Stimulated activated CD8-positive, alpha-beta memory T cell treated with anti-CD3 and anti-CD28 coated beads, Interleukin-4, amount 100 ng/mL, for 1 hour (primary cell): ENCODE measurements around the gene CAMK1G.

Experiments
- DNase-seq, 2 donors: peaks; one replicate each; pipeline ENCODE4 v3.0.0-alpha.2; 2020; ENCODE audit warnings: low read depth in 2 of 2, low spot score in 1 of 2

Gene CAMK1G

DNA sequence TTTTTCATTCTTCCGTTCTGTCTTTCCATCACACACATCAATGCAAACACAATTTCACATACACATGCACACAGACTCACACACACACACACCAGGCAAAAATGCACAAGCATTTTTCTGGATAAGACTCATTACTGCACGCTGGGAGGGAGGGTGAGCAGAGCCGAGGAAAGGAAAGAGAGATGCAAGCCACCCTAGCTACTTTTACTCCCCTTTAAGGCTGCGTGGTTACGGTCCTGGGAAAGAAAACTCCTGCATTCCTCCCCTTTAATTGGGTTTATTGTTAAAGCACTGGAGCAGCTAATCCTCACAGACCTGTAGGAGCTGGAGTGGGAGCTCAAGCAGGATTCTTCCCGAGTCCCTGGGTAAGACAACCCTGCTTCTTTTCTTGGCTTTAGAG, at the start of gene CAMK1G:
TSS of gene CAMK1G (plus strand) at position 307 of the 400 bp plus-strand sequence. CDS start 11,270 bp downstream, outside the sequence.
- no peak for DNase-seq

- DNase-seq: no peak
These were observed 48.8 kb upstream of the CAMK1G start for GRCh38 chr1:209534496-209535250.

DNA sequence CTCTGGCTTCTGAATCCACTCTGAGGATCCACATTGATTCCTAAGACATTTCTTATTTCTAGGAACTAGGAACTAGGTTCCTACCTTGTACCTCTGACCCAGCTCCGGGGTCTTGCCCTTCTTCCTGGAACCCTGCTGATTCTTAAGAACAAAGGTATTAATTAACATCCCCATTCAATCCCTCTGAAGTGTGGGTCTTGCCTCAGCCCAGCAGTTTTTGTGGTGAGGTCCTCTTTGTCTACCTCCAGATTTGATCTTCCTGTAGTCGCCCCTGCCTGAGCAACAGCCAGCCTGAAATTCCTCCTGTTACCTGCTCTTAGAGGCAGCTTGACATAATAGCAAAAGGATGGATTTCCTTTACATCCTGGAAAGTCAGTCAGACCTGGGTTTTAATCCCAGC, 46.7 kb upstream of the CAMK1G start:
- DNase-seq: no peak

DNA sequence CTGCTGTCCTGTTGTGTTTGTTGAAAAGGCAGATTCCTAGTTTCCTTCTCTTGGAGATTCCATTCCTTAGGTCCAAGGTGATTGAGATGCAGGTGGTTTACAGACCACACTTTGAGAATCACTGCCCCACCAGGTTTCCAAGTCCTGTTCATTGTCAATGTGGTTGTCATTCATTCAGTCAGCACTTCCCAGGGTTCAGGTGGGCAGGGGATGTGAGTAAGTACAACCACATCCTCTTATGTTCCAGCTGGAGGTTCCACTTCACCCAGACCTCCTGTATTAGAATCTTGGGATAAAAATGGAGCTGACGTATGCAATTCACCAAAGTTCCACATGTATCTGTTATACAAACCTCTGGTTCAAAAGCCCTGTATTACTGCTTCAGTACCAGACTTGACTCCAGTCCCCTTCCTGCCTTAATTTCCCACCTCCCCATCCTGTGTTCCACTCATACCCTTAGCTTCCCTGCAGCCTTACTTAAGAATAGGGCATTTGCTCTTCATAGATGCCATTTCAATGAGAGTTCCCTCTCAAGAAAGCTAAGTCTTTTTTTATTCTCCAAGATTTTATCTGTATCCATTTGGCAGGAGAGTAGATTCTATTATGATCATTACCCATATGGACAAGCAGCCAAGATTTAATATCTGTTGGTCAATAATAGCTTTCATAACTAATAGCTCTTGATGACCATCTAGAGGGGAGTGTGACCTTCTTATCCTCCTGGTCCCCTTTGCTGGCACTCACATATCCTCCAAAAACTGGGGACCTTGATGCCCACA, 46.0 kb upstream of the CAMK1G start:
- no peak for DNase-seq

DNA sequence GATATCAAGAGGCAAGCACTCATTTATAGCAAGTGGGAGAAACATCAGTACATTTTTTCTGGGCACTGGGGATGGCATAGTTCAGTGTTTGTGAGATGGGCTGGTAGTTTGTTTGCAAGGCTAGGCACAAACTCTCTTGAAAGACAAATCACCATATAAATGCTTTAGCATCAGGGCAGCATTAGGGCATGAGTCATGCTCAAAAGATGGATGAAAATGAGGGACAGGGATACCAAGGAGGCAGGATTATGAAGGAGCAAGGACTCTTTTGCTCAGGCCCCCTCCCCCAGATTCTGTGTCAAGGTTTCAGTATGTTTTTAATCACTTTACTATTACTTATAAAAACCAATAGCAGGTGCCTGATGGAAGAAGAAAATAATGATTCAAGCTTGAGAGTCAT, 43.9 kb upstream of the CAMK1G start:
- no peak for DNase-seq

- DNase-seq: no peak
These were observed 40.9 kb upstream of the CAMK1G start for GRCh38 chr1:209542585-209542984.

GRCh38 chr1:209544098-209544497, 39.4 kb upstream of the CAMK1G start:
- DNase-seq: no peak

DNA sequence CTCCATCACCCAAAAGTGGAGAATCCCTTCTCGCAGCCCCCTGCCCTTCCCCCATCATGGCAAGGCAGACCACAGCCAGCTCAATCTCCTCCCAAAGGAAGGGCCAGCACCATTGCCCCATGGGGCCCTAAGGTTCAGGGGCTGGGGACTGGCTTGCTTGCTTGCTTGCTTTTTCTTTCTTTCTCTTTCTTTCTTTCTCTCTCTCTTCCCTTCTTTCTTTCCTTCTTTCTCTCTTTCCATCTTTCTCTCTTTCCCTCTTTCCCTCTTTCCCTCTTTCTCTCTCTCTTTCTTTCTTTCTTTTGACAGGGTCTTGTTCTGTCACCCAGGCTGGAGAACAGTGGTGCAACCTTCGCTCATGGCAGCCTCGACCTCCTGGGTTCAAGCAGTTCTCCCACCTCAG, 38.1 kb upstream of the CAMK1G start:
- no peak for DNase-seq

DNA sequence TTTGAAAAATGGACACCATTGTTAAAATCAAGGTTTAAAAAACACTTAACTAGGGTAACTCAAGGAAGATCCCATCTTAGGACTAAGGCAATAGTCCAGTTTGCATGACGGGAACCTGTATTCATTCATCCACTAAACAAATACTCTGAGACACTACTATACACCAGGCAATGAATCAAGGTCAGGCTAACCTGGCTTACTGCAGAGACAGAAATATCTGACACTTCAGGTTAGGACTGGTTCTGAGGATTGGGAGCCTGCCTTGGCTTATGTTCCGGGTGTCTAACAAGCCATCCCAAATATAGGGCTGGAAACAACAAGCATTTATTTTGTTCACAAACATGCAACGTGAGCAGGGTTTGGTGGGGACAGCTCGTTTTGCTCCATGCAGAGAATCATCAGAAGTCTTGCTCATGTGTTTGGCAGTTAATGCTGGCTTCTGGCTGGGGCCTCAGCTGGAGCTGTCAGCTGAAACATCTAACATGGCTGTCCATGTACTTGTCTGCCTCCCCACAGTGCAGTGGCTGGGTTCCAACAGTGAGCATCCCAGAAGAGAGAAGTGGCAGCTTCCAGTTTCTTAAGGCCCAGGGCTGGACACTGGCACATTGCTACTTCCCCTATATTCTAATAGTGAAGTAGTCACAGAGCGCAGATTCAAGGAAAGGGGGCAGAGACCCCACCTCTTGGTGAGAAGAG, 37.0 kb upstream of the CAMK1G start:
- DNase-seq: no peak

DNA sequence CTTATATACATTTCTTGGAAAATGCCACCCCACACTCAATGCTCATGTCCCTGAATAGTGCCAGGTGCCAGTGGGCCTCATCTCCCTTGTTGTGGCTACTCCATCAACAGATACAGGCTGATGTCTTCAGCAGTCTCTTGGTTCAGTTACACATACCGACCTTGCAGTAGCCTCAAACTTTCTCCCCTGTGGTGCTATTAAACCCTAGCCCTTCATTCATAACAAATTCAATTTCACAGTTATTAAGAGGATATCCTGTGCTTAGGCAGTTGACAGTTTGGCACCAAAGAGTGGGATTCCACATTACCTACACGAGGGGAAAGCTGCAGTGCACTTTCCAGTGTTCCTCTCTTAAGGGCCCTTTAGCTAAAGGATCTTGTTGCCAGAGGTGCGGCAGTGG, 35.9 kb upstream of the CAMK1G start:
- DNase-seq: no peak

- DNase-seq: no peak
These were observed 33.9 kb upstream of the CAMK1G start for GRCh38 chr1:209549443-209550205.

GRCh38 chr1:209550519-209550918, 33.0 kb upstream of the CAMK1G start:
- DNase-seq: no peak

GRCh38 chr1:209552406-209553264, 30.9 kb upstream of the CAMK1G start:
- no peak for DNase-seq

- DNase-seq: no peak
These were observed 28.5 kb upstream of the CAMK1G start for GRCh38 chr1:209554761-209555611.

- no peak for DNase-seq
These were observed 27.3 kb upstream of the CAMK1G start for GRCh38 chr1:209556162-209556690.

- DNase-seq: no peak
These were observed 26.3 kb upstream of the CAMK1G start for GRCh38 chr1:209557221-209557620.

- DNase-seq: no peak
These were observed 23.0 kb upstream of the CAMK1G start for GRCh38 chr1:209560529-209560928.

GRCh38 chr1:209560952-209561351, 22.6 kb upstream of the CAMK1G start:
- DNase-seq: no peak

DNA sequence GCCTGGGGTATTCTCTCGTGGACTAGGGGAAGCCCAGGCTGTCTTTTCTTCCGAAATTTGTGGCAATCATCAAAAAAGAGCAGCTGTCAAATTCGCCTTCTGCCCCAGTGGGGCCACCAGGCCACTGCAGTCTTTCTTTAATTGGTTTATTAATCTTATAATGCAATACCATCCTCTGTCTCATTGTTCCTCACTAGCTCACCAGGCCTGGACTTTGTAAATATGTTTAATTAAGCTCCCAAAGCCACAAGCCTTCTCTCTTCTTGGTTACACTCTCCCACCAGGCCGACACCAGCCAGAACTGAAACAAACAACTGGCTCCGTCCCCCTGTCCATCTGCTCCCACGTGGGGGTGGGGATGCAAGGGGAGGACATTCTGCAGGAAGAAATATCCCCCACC, 22.0 kb upstream of the CAMK1G start:
- no peak for DNase-seq
